ENCODE data around the gene NOVA2.

GRCh38 chr19:45913874-45914830 is 59.5 kb downstream of the NOVA2 start, which contains the start of gene NANOS2:
- TF ChIP-seq, protein P1, sequence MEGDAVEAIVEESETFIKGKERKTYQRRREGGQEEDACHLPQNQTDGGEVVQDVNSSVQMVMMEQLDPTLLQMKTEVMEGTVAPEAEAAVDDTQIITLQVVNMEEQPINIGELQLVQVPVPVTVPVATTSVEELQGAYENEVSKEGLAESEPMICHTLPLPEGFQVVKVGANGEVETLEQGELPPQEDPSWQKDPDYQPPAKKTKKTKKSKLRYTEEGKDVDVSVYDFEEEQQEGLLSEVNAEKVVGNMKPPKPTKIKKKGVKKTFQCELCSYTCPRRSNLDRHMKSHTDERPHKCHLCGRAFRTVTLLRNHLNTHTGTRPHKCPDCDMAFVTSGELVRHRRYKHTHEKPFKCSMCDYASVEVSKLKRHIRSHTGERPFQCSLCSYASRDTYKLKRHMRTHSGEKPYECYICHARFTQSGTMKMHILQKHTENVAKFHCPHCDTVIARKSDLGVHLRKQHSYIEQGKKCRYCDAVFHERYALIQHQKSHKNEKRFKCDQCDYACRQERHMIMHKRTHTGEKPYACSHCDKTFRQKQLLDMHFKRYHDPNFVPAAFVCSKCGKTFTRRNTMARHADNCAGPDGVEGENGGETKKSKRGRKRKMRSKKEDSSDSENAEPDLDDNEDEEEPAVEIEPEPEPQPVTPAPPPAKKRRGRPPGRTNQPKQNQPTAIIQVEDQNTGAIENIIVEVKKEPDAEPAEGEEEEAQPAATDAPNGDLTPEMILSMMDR (IDR thresholded peaks at IDR 0.05) = no peak
- no peak for TF ChIP-seq POLR2A (IDR thresholded peaks at IDR 0.05)

Data from esophagus squamous epithelium (tissue), 4 donors.